HepG2 (cell line): ENCODE data around the gene TTC23. TPM values are rescaled to one million over a fixed set of nuclear protein-coding genes. Genes with fewer than 3 reads are reported as not detected.

Experiments used
- ATAC-seq: fragments of 200-7000 bp; cut with Tn5 transposase; 3 replicates; pipeline ENCODE4 v1.9.1; 2020; ENCODE audit warnings: mild to moderate bottlenecking, moderate library complexity
- BruUV-seq: library from RNA; stranded (reverse); fragments of 400-500 nt; replicated peaks from 2 replicates; lab custom pipeline; 2021; lab: Mats Ljungman, UMichigan
- CTCF ChIA-PET: fragments of 300-600 bp; formaldehyde crosslinking; extraction: SDS; loops from one replicate; lab custom pipeline; 2021; ENCODE audit warnings: low total read pairs, inconsistent platforms, low intra/inter-chr PET ratio; lab: Yijun Ruan, JAX
- POLR2A ChIA-PET: fragments of 350-600 bp; sonication (Branson Sonifier 250); formaldehyde crosslinking; loops from one replicate; lab custom pipeline; 2020; ENCODE audit warnings: antibody characterized with exemption, inconsistent platforms; lab: Yijun Ruan, JAX
- DNase-seq: peaks from one replicate; pipeline ENCODE4 v3.0.0-alpha.2; 2015; ENCODE audit warnings: low spot score
- FAIRE-seq: peaks from 3 replicates; lab custom pipeline; 2011; peaks lifted over from hg19 to GRCh38; lab: Jason Lieb, UNC
- H2AFZ ChIP-seq: one replicate; pipeline ENCODE4 v1.6.1; 2011; ENCODE audit warnings: low read length, inconsistent platforms
- H3K27ac ChIP-seq: fragments of 300-600 bp; 3 replicates; pipeline ENCODE4 v1.8.0; 2011; ENCODE audit warnings: mixed run types, mild to moderate bottlenecking, mixed read lengths, low read length, inconsistent platforms; ENCODE audit not compliant: insufficient read depth; ENCODE audit errors: extremely low read length
- H3K27me3 ChIP-seq, 2 experiments: fragments of 200-600 bp in 1 of 2; 2 replicates in 1 of 2; 3 replicates in 1 of 2; pipeline versions ENCODE4 v1.6.0 to v1.8.0; 2011; ENCODE audit warnings: low read length in 2 of 2, mild to moderate bottlenecking in 2 of 2, moderate library complexity in 2 of 2, inconsistent platforms in 1 of 2; ENCODE audit not compliant: insufficient read depth in 2 of 2, control insufficient read depth in 1 of 2
- H3K36me3 ChIP-seq, 2 experiments: fragments of 200-600 bp in 1 of 2; replicated peaks in 1 of 2; 2 replicates in 1 of 2; 3 replicates in 1 of 2; pipeline versions ENCODE4 v1.5.1 to v1.8.0; 2011; ENCODE audit warnings: low read length in 2 of 2, inconsistent platforms in 1 of 2; ENCODE audit not compliant: insufficient read depth in 2 of 2, control insufficient read depth in 1 of 2
- H3K4me1 ChIP-seq: 2 replicates; pipeline ENCODE4 v1.5.1; 2012; ENCODE audit warnings: low read length, inconsistent platforms; ENCODE audit not compliant: insufficient read depth
- H3K4me2 ChIP-seq: 2 replicates; pipeline ENCODE4 v1.6.0; 2011; ENCODE audit warnings: low read depth, low read length, inconsistent platforms
- H3K4me3 ChIP-seq, 3 experiments: fragments of 200-600 bp in 1 of 3; sonication (generic), shearing (Covaris generic) in 1 of 3; replicated peaks in 1 of 3; 2 replicates each; pipeline ENCODE4 v1.5.1; 2011 to 2016; ENCODE audit warnings: low read length in 3 of 3, inconsistent platforms in 2 of 3, low read depth in 2 of 3, mild to moderate bottlenecking in 2 of 3, control low read depth in 1 of 3, mixed read lengths in 1 of 3; ENCODE audit not compliant: insufficient read depth in 1 of 3
- H3K79me2 ChIP-seq: one replicate; pipeline ENCODE4 v1.6.1; 2011; ENCODE audit warnings: low read length, inconsistent platforms; ENCODE audit not compliant: insufficient read depth
- H3K9ac ChIP-seq: 2 replicates; pipeline ENCODE4 v1.6.0; 2011; ENCODE audit warnings: mild to moderate bottlenecking, low read depth, low read length, inconsistent platforms; ENCODE audit not compliant: insufficient read depth
- H3K9me3 ChIP-seq: 2 replicates; pipeline ENCODE4 v1.5.1; 2012; ENCODE audit warnings: mild to moderate bottlenecking, low read length
- H4K20me1 ChIP-seq: 2 replicates; pipeline ENCODE4 v1.6.0; 2011; ENCODE audit warnings: inconsistent platforms, mild to moderate bottlenecking, low read length, moderate library complexity; ENCODE audit not compliant: insufficient read depth
- CEBPB ChIP-seq: IDR thresholded peaks from 2 replicates; pipeline ENCODE4 v1.6.1; 2011; ENCODE audit warnings: low read depth, low read length, improper control_type of control experiment, borderline replicate concordance
- CEBPG ChIP-seq: IDR thresholded peaks from 2 replicates; pipeline ENCODE4 v1.6.1; 2016
- FOSL2 ChIP-seq: sonication (generic); formaldehyde crosslinking; IDR thresholded peaks from 2 replicates; pipeline ENCODE4 v1.4.0; 2020; ENCODE audit warnings: missing genetic modification reagents
- RFX5 ChIP-seq: IDR thresholded peaks from 2 replicates; pipeline ENCODE4 v1.6.1; 2011; ENCODE audit warnings: low read depth, low read length, improper control_type of control experiment
- RXRB ChIP-seq: IDR thresholded peaks from 2 replicates; pipeline ENCODE4 v1.6.1; 2016; ENCODE audit warnings: borderline replicate concordance, missing genetic modification reagents, missing compliant biosample characterization
- SKI ChIP-seq: fragments of 450-650 bp; IDR thresholded peaks from one replicate; pipeline ENCODE4 v1.6.1; 2018; ENCODE audit warnings: mild to moderate bottlenecking; ENCODE audit not compliant: partially characterized antibody
- SOX13 ChIP-seq, 3 experiments: fragments of 450-650 bp in 1 of 3; sonication (generic) in 1 of 3; formaldehyde crosslinking in 1 of 3; IDR thresholded peaks in 2 of 3; conservative IDR thresholded peaks in 1 of 3; 2 replicates each; pipeline versions ENCODE4 v1.5.0 to v1.6.1; 2016 to 2020; ENCODE audit warnings: antibody characterized with exemption in 1 of 3, mild to moderate bottlenecking in 1 of 3, missing compliant biosample characterization in 1 of 3, missing genetic modification reagents in 1 of 3, moderate library complexity in 1 of 3
- YEATS4 ChIP-seq: sonication (generic); formaldehyde crosslinking; IDR thresholded peaks from 2 replicates; pipeline ENCODE4 v1.4.0; 2020; ENCODE audit warnings: missing genetic modification reagents, borderline replicate concordance
- ZNF644 ChIP-seq: IDR thresholded peaks from 2 replicates; pipeline ENCODE4 v1.6.1; 2016; ENCODE audit warnings: low read depth
- ZNF7 ChIP-seq: IDR thresholded peaks from 2 replicates; pipeline ENCODE4 v1.6.1; 2016; ENCODE audit warnings: missing biosample characterization, missing genetic modification reagents
- WGBS: methylation state at CpG from one replicate; pipeline ENCODE4 v1.1.6; 2017; ENCODE audit warnings: low lambda C conversion rate; 5-methylcytosine and 5-hydroxymethylcytosine counted together
- in situ Hi-C: cut with HindIII; loops from 2 replicates; pipeline ENCODE4 v1.10.0; 2017; ENCODE audit warnings: low pct_unique_long_range_greater_than_20kb; ENCODE audit not compliant: extremely low pct_ligation_motif_present
- intact Hi-C: fragments of 100-400 bp; cut with micrococcal nuclease; formaldehyde crosslinking; loops from one replicate; pipeline ENCODE4 v1.10.0; 2022; ENCODE audit not compliant: unreplicated experiment
- polyA plus RNA-seq, 8 experiments: library from polyadenylated mRNA; depleted of rRNA in 3 of 8; stranded (reverse) in 7 of 8; unstranded in 1 of 8; fragments of >200 nt; fragmentation: Illumina TruSeq in 4 of 8; extraction: Trizol in 4 of 8; gene quantifications; 2 replicates each; pipeline versions ENCODE4 v1.2.1 to v1.2.3, GENCODE V29; 2011 to 2016; ENCODE audit warnings: low read depth in 4 of 8, missing spikeins in 1 of 8, mixed read lengths in 1 of 8; ENCODE audit not compliant: insufficient read depth in 1 of 8
- total RNA-seq, 5 experiments: library from RNA; depleted of rRNA; stranded (reverse); fragments of >200 nt; fragmentation: Illumina TruSeq; extraction: Trizol; gene quantifications; 2 replicates each; pipeline ENCODE4 v1.2.3, GENCODE V29; 2016; ENCODE audit warnings: low read depth in 1 of 5
- TF ChIP-seq, protein P1 (sequence below): sonication (generic); formaldehyde crosslinking; conservative IDR thresholded peaks from 2 replicates; pipeline ENCODE4 v1.4.0; 2020; ENCODE audit warnings: missing genetic modification reagents

TTC23 gene
- total and polyA plus RNA-seq, 2 of the 13 experiments (the other 11 are each of a cell fraction or from before 2014, with no cell fraction given) = 1.6 to 11.7 TPM

DNA sequence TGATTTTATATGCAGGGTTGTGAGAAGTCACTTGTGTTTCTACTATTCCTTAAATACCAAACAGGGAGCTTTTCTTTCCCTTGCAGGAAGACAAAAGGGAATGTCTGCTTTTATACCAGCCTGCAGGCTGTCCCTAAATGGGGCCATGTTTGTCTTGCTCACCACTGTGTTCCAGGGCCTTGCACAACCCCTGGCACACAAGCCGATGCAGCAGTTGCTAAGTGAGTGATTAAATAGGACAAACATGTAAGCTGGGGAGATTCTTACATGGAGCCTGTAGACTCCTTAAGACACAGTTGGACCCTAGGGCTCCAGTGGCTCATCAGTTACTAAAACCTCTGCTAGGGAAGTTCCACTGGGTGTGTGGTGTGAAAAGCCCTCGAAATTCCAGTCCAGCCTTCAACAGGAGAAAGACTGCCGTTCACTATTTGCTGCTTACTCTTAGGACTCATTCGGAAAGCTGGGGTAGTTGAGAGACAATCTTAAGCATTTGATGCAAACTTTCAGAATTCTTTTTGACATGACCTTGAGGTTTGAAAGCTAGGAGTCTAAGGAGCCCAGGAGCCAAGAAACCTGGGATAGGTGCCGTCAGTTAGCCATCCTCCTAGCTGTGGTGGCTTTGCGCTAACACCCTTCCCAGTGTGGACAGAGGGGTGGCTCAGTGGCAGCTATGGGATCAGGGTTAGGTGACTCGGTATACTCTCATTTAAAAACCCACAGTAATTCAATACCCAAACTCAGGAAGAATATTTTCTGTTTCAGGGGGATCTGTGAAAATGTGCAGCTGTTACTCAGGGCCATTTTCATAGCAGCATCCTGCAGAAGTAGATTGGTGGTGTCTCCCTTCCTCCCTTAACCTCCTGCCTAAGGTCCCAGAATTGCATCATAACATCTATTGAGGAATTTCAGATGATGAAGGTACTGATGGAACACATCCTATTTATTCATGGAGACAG, 105.4 kb downstream of the TTC23 start:
- Histone ChIP-seq H3K9ac (no peak overlapping the region), H4K20me1 (no peaks in the 10 kb centered on the region), H3K27me3 (no peaks in the 10 kb centered on the region), H3K4me1 (peaks cover 12% of the 10 kb centered on the region), H3K79me2 (no peaks in the 10 kb centered on the region), H3K4me2 (no peak overlapping the region), H3K4me3 (no peak overlapping the region), H3K27ac (no peak overlapping the region), H3K36me3 (peaks cover 0 to 2% of the 10 kb centered on the region in 2 experiments; a peak in 2 of 5 replicates), H3K9me3 (no peaks in the 10 kb centered on the region), H2AFZ (no peak overlapping the region)
- WGBS = 84% methylated on average over 7 of the region's 7 CpGs
- ChIA-PET CTCF (no interaction called here), POLR2A (interaction anchor here (1.1 to 1.5 kb wide), 2 partner anchors 9 to 12 kb away, joined by 3 to 6 read pairs; no protein-coding TSS in a partner anchor)
- BruUV-seq = no TSS peak
- ATAC-seq (peak; percentile 93), DNase-seq (peak; percentile 35), FAIRE-seq (no peak)
- no peak for TF ChIP-seq SOX13 (IDR thresholded peaks at IDR 0.05)
- TF ChIP-seq SOX13 (CRISPR knock-in tag; conservative IDR thresholded peaks at IDR 0.05 in 1 of 2, IDR thresholded peaks at IDR 0.05 in 1 of 2) = peak in 1 of 2 experiments; percentile 37; a peak in 1 of 4 replicates
- TF ChIP-seq ZNF644 (CRISPR knock-in tag) = peak; percentile 80
- TF ChIP-seq FOSL2 (CRISPR knock-in tag) = 0 out of 2 replicates have a peak, but pooled peaks have one; percentile 17
- TF ChIP-seq, protein P1, sequence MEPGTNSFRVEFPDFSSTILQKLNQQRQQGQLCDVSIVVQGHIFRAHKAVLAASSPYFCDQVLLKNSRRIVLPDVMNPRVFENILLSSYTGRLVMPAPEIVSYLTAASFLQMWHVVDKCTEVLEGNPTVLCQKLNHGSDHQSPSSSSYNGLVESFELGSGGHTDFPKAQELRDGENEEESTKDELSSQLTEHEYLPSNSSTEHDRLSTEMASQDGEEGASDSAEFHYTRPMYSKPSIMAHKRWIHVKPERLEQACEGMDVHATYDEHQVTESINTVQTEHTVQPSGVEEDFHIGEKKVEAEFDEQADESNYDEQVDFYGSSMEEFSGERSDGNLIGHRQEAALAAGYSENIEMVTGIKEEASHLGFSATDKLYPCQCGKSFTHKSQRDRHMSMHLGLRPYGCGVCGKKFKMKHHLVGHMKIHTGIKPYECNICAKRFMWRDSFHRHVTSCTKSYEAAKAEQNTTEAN = 0 out of 2 replicates have a peak, but pooled peaks have one; percentile 54
- TF ChIP-seq RFX5 = peak; percentile 77
- no peak for TF ChIP-seq YEATS4 (CRISPR knock-in tag)
- TF ChIP-seq CEBPB = peak; percentile 85
- no peak for TF ChIP-seq SKI
- 0 out of 2 replicates have a peak, but pooled peaks have one; percentile 17 for TF ChIP-seq RXRB (CRISPR knock-in tag)
- TF ChIP-seq CEBPG = peak; percentile 67; the same call in 1 of the 2 replicates
- TF ChIP-seq ZNF7 = peak; percentile 67
- in situ Hi-C loops = no loop called here
- intact Hi-C loops = no loop called here
